ENCODE measurements around the gene IL10. TPM values are rescaled to one million over a fixed set of nuclear protein-coding genes. Genes with fewer than 3 reads are reported as not detected.

Gene IL10
- total RNA-seq, 4 donors from 2014 or later: 0.78 to 4.8 (median 1.1) TPM; not detected in 1

DNA sequence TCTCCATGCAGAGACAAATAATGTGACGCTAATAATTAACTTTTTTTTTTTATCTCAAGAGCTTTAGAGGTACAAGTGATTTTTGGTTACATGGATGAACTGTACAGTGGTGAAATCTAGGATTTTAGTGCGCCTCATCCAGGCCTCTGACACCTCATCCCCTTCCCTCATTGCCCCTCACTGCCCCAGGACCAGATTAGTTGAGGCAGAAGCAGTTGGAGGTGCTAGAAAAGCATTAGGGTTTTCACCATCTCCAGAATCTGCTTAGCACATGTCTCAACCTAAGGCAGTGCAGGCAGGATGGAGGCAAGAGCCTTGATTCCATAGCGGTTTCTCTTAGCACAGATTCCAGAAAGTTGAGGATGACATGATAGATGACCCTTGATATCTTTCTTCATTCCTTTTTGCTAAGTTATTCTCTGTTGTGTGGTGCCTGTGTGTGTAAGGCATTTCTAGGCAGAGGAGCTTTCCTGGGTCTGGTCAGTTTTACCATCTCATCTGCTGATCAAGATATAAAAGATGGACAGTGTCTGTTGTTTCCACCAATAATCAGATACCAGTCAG, 16.3 kb upstream of the IL10 start:
- Histone ChIP-seq H3K27ac (no peak overlapping the region), H3K9me3 (no peaks in the 10 kb centered on the region), H3K27me3 (no peaks in the 10 kb centered on the region), H3K36me3 (no peaks in the 10 kb centered on the region), H3K4me3 (no peak overlapping the region), H3K4me1 (no peaks in the 10 kb centered on the region)
- no peak for DNase-seq (ENCODE audit: low spot score in 2 of 2)
- WGBS, 2 donors: 96 to 98% methylated on average over 3 of the region's 3 CpGs
- TF ChIP-seq EP300 (IDR thresholded peaks at IDR 0.05) (no peak), POLR2A (IDR thresholded peaks at IDR 0.05) (no peak)
- TF ChIP-seq, protein P1, sequence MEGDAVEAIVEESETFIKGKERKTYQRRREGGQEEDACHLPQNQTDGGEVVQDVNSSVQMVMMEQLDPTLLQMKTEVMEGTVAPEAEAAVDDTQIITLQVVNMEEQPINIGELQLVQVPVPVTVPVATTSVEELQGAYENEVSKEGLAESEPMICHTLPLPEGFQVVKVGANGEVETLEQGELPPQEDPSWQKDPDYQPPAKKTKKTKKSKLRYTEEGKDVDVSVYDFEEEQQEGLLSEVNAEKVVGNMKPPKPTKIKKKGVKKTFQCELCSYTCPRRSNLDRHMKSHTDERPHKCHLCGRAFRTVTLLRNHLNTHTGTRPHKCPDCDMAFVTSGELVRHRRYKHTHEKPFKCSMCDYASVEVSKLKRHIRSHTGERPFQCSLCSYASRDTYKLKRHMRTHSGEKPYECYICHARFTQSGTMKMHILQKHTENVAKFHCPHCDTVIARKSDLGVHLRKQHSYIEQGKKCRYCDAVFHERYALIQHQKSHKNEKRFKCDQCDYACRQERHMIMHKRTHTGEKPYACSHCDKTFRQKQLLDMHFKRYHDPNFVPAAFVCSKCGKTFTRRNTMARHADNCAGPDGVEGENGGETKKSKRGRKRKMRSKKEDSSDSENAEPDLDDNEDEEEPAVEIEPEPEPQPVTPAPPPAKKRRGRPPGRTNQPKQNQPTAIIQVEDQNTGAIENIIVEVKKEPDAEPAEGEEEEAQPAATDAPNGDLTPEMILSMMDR (IDR thresholded peaks at IDR 0.05): no peak

DNA sequence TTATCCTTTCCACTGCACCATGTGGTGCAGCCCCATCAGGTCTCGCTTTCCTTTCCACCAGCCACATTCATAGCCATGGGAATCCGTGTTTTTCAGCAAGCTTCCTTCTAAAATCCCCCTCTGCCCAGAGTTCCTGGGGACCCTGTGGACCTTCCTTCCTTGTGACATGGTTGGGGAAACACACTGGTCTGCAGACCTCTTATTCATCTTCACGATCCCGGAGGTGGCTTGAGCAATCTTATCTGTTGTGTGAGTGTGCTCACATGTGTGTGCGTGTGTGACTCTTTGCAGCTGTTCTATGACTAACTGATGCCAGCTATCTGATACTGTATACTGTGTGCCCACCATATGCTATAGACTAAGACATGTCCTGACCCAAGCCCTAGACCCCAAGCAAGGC, 15.6 kb upstream of the IL10 start:
- no peaks in the 10 kb centered on the region for H3K9me3 ChIP-seq
- WGBS, 2 donors: 93 to 96% methylated on average over 5 of the region's 5 CpGs
- H3K4me1 ChIP-seq: no peaks in the 10 kb centered on the region

DNA sequence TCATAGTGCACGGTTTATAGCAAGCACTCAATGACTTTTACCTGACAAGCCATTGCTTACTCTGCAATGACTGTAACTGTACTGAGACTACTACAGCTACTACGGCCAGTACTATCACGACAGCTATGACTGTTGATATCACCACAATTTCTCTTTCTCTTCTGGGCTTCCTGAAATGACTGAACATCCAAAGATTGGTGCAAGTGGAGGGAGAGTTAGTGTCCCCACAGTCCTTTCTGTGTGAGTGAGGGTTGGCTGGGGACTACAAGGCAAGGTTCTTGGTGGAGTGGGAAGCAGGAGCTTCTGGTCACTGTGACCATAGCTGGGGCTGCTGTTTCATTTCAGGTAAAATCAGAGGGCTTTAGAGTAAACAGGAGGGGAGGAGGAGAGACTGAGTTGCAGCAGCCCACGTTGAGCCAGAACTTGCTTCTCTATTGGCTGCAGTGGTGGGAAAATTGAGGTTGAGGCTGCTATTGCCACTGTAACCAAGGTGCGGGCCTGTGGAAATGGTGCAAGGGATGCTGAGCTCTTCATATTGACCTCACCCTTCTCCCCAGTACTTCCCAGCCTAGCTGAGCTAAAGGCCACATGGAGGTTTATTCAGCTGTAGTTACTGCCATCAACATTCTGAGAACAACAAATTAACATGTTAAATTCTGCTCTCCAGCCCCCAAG, 14.1 kb upstream of the IL10 start:
- Histone ChIP-seq H3K27me3 (no peaks in the 10 kb centered on the region), H3K9me3 (no peaks in the 10 kb centered on the region), H3K4me3 (no peak overlapping the region), H3K4me1 (no peaks in the 10 kb centered on the region), H3K27ac (no peak overlapping the region), H3K36me3 (no peaks in the 10 kb centered on the region)
- WGBS, 2 donors: 71 to 76% methylated on average over 5 of the region's 5 CpGs
- DNase-seq (ENCODE audit: low spot score in 2 of 2): no peak
- TF ChIP-seq POLR2A (IDR thresholded peaks at IDR 0.05) (no peak), EP300 (IDR thresholded peaks at IDR 0.05) (no peak)
- TF ChIP-seq, protein P1 (IDR thresholded peaks at IDR 0.05): no peak

More for the DNA sequence above, 15.6 kb upstream of the IL10 start:
- no peaks in the 10 kb centered on the region for H3K27me3 ChIP-seq
- DNase-seq (ENCODE audit: low spot score in 2 of 2): no peak
- H3K4me3 ChIP-seq: no peak overlapping the region
- no peaks in the 10 kb centered on the region for H3K36me3 ChIP-seq
- H3K27ac ChIP-seq: no peak overlapping the region
- TF ChIP-seq POLR2A (IDR thresholded peaks at IDR 0.05) (no peak), EP300 (IDR thresholded peaks at IDR 0.05) (no peak)
- TF ChIP-seq, protein P1 (IDR thresholded peaks at IDR 0.05): no peak

DNA sequence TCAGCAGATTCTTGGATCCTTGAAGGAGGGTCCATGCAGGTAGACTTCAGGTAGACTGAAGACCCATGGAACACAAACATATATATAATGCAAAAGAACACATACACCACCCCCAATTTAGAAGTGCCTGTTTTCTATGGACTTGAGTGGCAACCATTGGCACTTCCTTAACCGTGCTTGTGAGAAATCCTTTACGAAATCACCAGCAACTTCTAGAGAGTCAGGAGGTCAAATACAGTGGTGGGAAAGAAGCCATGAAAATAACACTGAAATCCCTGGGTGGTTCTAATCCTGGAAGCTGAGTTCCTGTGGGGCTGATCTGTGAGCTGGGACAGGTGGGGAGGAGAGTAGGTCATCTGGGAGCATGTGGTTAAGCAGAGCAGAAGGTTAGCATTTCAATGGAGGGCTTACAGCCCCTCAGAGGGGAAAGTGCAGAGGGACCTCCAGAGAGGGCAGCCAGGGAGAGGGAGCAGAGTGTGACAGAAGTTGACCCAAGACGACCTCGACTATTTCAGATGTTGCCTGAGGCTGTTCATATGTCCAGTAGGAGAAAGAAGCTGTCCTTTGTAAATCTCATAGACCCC, 13.0 kb upstream of the IL10 start:
- H3K36me3 ChIP-seq: no peaks in the 10 kb centered on the region
- no peak for DNase-seq (ENCODE audit: low spot score in 2 of 2)
- H3K4me3 ChIP-seq: no peak overlapping the region
- H3K9me3 ChIP-seq: no peaks in the 10 kb centered on the region
- no peak overlapping the region for H3K27ac ChIP-seq
- TF ChIP-seq EP300 (IDR thresholded peaks at IDR 0.05) (no peak), POLR2A (IDR thresholded peaks at IDR 0.05) (no peak)
- TF ChIP-seq, protein P1 (IDR thresholded peaks at IDR 0.05): no peak
- WGBS, 2 donors: 37 to 45% methylated on average over 4 of the region's 4 CpGs
- no peaks in the 10 kb centered on the region for H3K27me3 ChIP-seq
- no peaks in the 10 kb centered on the region for H3K4me1 ChIP-seq

DNA sequence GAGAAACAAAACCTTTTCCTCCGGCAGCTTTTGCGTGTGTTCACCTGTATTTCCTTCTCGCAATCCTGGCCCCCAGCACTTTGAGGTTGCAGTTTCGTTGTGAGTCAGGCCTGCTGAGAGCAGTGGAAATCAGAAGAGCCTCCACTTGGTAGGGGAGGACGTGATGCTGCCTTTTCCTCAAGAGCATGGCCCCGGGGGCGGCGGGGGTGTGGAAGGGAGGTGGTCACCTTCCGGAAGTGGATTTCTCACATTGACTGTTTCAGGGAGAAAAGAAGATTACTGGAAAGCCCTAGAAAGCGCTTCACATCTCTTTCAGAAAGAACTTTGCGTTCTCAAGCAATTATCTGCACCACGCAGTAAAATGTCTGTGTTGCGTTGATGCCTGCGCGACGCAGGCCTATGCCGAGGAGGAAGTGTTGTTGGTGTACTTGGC, 12.2 kb upstream of the IL10 start:
- 87 to 91% methylated on average over 17 of the region's 17 CpGs for WGBS, 2 donors
- Histone ChIP-seq H3K9me3 (no peaks in the 10 kb centered on the region), H3K4me3 (no peak overlapping the region), H3K27me3 (no peaks in the 10 kb centered on the region), H3K4me1 (no peaks in the 10 kb centered on the region), H3K36me3 (no peaks in the 10 kb centered on the region), H3K27ac (no peak overlapping the region)
- DNase-seq (ENCODE audit: low spot score in 2 of 2): no peak
- TF ChIP-seq POLR2A (IDR thresholded peaks at IDR 0.05): no peak
- TF ChIP-seq EP300 (IDR thresholded peaks at IDR 0.05): no peak
- TF ChIP-seq, protein P1 (IDR thresholded peaks at IDR 0.05): no peak

All from tibial nerve (tissue), 4 donors.